KMS-11 (cell line): ENCODE data around the gene ILK.

ENCODE experiments used
- H2AFZ ChIP-seq: fragments of 200-600 bp; sonication (generic); 2 replicates; pipeline ENCODE4 v1.6.1; 2016; ENCODE audit warnings: antibody characterized with exemption, mixed run types, low read depth
- H3K27ac ChIP-seq: fragments of 200-600 bp; sonication (generic); 2 replicates; pipeline ENCODE4 v1.6.1; 2016; ENCODE audit warnings: mild to moderate bottlenecking, mixed run types
- H3K27me3 ChIP-seq: fragments of 200-600 bp; sonication (generic); 2 replicates; pipeline ENCODE4 v1.6.1; 2017; ENCODE audit warnings: mild to moderate bottlenecking, low read depth, mixed run types, moderate library complexity; ENCODE audit not compliant: insufficient read depth
- H3K36me3 ChIP-seq: fragments of 200-600 bp; sonication (generic); 2 replicates; pipeline ENCODE4 v1.6.1; 2017; ENCODE audit warnings: mild to moderate bottlenecking, mixed run types; ENCODE audit not compliant: insufficient read depth
- H3K4me1 ChIP-seq: fragments of 200-600 bp; sonication (generic); 2 replicates; pipeline ENCODE4 v1.6.1; 2016; ENCODE audit warnings: mild to moderate bottlenecking, low read depth, mixed run types; ENCODE audit not compliant: poor library complexity, severe bottlenecking
- H3K4me2 ChIP-seq: fragments of 200-600 bp; sonication (generic); 2 replicates; pipeline ENCODE4 v1.7.0; 2016; ENCODE audit warnings: mild to moderate bottlenecking, mixed run types
- H3K4me3 ChIP-seq: fragments of 200-600 bp; sonication (generic); IDR thresholded peaks from 2 replicates; pipeline ENCODE4 v1.6.1; 2017; ENCODE audit warnings: low read depth, low read length, mixed read lengths; ENCODE audit not compliant: insufficient read depth
- H3K79me2 ChIP-seq: fragments of 200-600 bp; sonication (generic); 2 replicates; pipeline ENCODE4 v1.6.1; 2016; ENCODE audit warnings: low read depth, mixed run types; ENCODE audit not compliant: insufficient read depth
- H3K9ac ChIP-seq: fragments of 200-600 bp; sonication (generic); 2 replicates; pipeline ENCODE4 v1.6.1; 2016; ENCODE audit warnings: mild to moderate bottlenecking, mixed run types
- H4K20me1 ChIP-seq: fragments of 200-600 bp; sonication (generic); 2 replicates; pipeline ENCODE4 v1.6.1; 2016; ENCODE audit warnings: mild to moderate bottlenecking, mixed run types; ENCODE audit not compliant: insufficient read depth
- CTCF ChIP-seq: fragments of 200-600 bp; sonication (generic); conservative IDR thresholded peaks from 2 replicates; pipeline ENCODE4 v1.6.1; 2017; ENCODE audit warnings: low read depth, mild to moderate bottlenecking, antibody characterized with exemption, low read length, moderate library complexity, mixed read lengths

Gene ILK

GRCh38 chr11:6634534-6634933 is 31.0 kb downstream of the ILK start:
- H3K4me1 ChIP-seq, result no peaks in the 10 kb centered on the region
- TF ChIP-seq CTCF, result no peak

GRCh38 chr11:6635082-6635932 is 31.7 kb downstream of the ILK start:
- Histone ChIP-seq H3K79me2 (no peaks in the 10 kb centered on the region), H4K20me1 (no peaks in the 10 kb centered on the region), H3K4me2 (no peak overlapping the region), H3K27ac (no peak overlapping the region), H3K4me1 (no peaks in the 10 kb centered on the region), H3K4me3 (no peak overlapping the region), H2AFZ (no peak overlapping the region), H3K27me3 (no peaks in the 10 kb centered on the region), H3K9ac (no peak overlapping the region), H3K36me3 (no peaks in the 10 kb centered on the region)
- TF ChIP-seq CTCF, result no peak

More at GRCh38 chr11:6634534-6634933, 31.0 kb downstream of the ILK start:
- H3K79me2 ChIP-seq, result no peaks in the 10 kb centered on the region
- no peaks in the 10 kb centered on the region for H3K27me3 ChIP-seq
- no peak overlapping the region for H3K27ac ChIP-seq
- no peaks in the 10 kb centered on the region for H3K36me3 ChIP-seq
- no peak overlapping the region for H3K9ac ChIP-seq
- no peak overlapping the region for H2AFZ ChIP-seq
- H3K4me3 ChIP-seq, result no peak overlapping the region
- no peak overlapping the region for H3K4me2 ChIP-seq
- no peaks in the 10 kb centered on the region for H4K20me1 ChIP-seq

GRCh38 chr11:6636480-6636879 is 32.9 kb downstream of the ILK start:
- no peak for TF ChIP-seq CTCF
- Histone ChIP-seq H3K27ac (no peak overlapping the region), H4K20me1 (no peaks in the 10 kb centered on the region), H3K36me3 (no peaks in the 10 kb centered on the region), H3K4me2 (no peak overlapping the region), H3K79me2 (no peaks in the 10 kb centered on the region), H3K27me3 (no peaks in the 10 kb centered on the region), H3K4me1 (no peaks in the 10 kb centered on the region), H3K9ac (no peak overlapping the region), H2AFZ (no peak overlapping the region), H3K4me3 (no peak overlapping the region)

- no peak overlapping the region for H3K9ac ChIP-seq
- no peaks in the 10 kb centered on the region for H3K27me3 ChIP-seq
- H3K4me2 ChIP-seq, result no peak overlapping the region
- H4K20me1 ChIP-seq, result no peaks in the 10 kb centered on the region
- no peaks in the 10 kb centered on the region for H3K4me1 ChIP-seq
- no peak for TF ChIP-seq CTCF
- no peak overlapping the region for H3K4me3 ChIP-seq
- H3K27ac ChIP-seq, result no peak overlapping the region
- H3K36me3 ChIP-seq, result no peaks in the 10 kb centered on the region
- H2AFZ ChIP-seq, result no peak overlapping the region
- no peaks in the 10 kb centered on the region for H3K79me2 ChIP-seq
These were observed 34.3 kb downstream of the ILK start for GRCh38 chr11:6637871-6638270.
